Adipose tissue (tissue), 3 donors: Measurements from ENCODE around the gene TMEM33. TPM values are rescaled to one million over a fixed set of nuclear protein-coding genes. Genes with fewer than 3 reads are reported as not detected.

Experiments
- H3K27ac ChIP-seq: one replicate; pipeline ENCODE4 v1.5.1; 2013; ENCODE audit warnings: low read depth, low read length
- WGBS, 3 donors: extraction: QIAGEN DNeasy Blood & Tissue Kit; methylation state at CpG; one replicate each; pipeline ENCODE4 v1.1.7; 2013; 5-methylcytosine and 5-hydroxymethylcytosine counted together
- polyA plus RNA-seq, 3 donors: library from polyadenylated mRNA; stranded (reverse); fragments of 200-250 nt; gene quantifications; one replicate each; pipeline ENCODE4 v1.2.3, GENCODE V29; 2013
- donor health status: healthy with polysubstance abuse.
- donor health status: Bipolar disorder and iron deficiency.
- donor health status: healthy.

Gene TMEM33
- polyA plus RNA-seq, 3 donors, result 7.2 to 11.2 (median 9.7) TPM

GRCh38 chr4:41933997-41934503, 1.2 kb upstream of the TMEM33 start:
- H3K27ac ChIP-seq, result no peak overlapping the region
- WGBS, 3 donors, result 89 to 92% (median 92%) methylated on average over 10 of the region's 10 CpGs

DNA sequence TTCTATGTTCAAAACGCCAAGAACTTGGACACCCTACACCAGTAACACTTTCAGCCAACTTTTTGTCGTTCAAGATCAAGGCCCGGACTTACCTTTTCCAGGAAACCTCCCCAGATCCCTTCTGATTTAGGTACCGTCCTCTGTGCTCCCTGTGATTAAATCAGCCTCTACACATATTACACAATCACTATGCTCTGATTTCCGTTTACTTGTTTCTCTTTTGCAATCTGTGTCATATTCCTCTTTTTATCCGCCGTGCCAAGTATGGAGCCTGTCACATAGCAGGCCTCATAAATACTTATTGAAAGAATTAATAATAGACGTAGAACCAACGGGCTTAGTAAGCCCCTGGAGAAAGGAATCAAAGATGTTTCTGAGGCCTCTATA, 722 bp upstream of the TMEM33 start:
- no peak overlapping the region for H3K27ac ChIP-seq
- WGBS, 3 donors, result 64 to 82% (median 64%) methylated on average over 9 of the region's 9 CpGs

- WGBS, 3 donors, result 2 to 3% (median 2%) methylated on average over 12 of the region's 12 CpGs
- H3K27ac ChIP-seq, result no peak overlapping the region
Observed at GRCh38 chr4:41935652-41936021, 408 bp downstream of the TMEM33 start.

GRCh38 chr4:41939016-41939626, 3.9 kb downstream of the TMEM33 start:
- 48 to 73% (median 57%) methylated on average over 3 of the region's 3 CpGs for WGBS, 3 donors

DNA sequence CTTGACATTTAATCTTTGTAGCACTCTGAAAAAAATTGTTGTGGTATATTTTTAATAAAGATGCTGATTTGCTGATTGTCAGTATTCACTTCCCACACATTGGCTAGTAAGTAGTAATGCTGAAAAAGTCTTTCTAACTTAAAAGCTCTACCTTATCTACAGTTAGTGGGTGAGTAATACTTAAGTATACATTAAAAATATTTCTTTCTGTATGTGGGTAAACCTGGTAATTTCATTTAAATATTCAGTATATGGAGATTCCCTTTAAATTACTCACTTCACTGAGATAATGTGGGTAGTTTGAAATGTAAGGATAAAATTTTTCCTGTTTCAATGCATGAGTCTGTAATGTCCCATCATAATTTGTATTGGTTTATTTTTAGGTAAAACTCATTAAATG, 5.6 kb downstream of the TMEM33 start:
- H3K27ac ChIP-seq, result no peak overlapping the region

More at GRCh38 chr4:41939016-41939626, 3.9 kb downstream of the TMEM33 start:
- H3K27ac ChIP-seq, result no peak overlapping the region

DNA sequence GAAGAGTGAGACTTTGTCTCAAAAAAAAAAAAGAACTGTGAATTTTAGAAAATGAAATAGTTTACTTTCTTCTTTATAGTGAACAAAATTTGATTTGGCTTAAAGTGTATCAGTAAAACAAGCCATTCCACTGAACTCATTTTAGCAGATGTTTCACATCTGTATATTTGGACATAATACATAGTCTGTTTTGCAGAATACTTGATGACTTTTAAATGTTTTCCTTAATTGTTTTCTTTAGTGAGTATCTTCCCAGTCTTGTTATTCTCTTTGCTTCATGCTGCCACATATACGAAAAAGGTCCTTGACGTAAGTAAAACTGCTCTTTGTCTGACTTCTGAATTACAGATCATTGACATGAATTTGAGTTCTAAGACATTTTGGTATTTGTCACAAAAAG, 8.3 kb downstream of the TMEM33 start:
- WGBS, 3 donors, result 91 to 93% (median 91%) methylated on average over 2 of the region's 2 CpGs
- no peak overlapping the region for H3K27ac ChIP-seq

GRCh38 chr4:41944089-41944488, 8.9 kb downstream of the TMEM33 start:
- H3K27ac ChIP-seq, result no peak overlapping the region

- no peak overlapping the region for H3K27ac ChIP-seq
- WGBS, 3 donors, result 78 to 83% (median 82%) methylated on average over 3 of the region's 3 CpGs
Observed at GRCh38 chr4:41949531-41949930, 14.3 kb downstream of the TMEM33 start.

- H3K27ac ChIP-seq, result no peak overlapping the region
- 21 to 42% (median 23%) methylated on average over 1 of the region's 1 CpG for WGBS, 3 donors
Observed at GRCh38 chr4:41957634-41958033, 22.4 kb downstream of the TMEM33 start.

- H3K27ac ChIP-seq, result no peak overlapping the region
- WGBS, 3 donors, result 92 to 94% (median 93%) methylated on average over 4 of the region's 4 CpGs
Observed at GRCh38 chr4:41963105-41963504, 27.9 kb downstream of the TMEM33 start.

DNA sequence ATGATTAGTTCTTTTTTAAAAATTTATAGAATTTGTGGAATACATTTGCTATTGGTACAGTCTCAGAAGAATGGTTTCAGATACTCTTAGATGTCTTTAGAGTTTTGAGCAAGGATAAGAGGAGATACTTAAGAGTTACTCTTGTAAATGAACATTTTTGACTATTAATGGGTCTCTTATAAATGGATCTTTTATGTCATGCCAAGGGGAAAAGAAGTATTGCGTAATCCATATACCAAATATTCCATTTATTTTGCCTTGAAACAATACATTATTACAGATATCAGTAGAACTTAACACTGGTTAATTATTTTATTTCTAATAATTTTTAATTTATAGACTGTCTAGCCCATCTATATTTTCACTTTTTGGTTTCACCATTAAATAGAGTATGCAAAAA, 29.2 kb downstream of the TMEM33 start:
- 96 to 97% (median 97%) methylated on average over 1 of the region's 1 CpG for WGBS, 3 donors
- H3K27ac ChIP-seq, result no peak overlapping the region

- H3K27ac ChIP-seq, result no peak overlapping the region
- WGBS, 3 donors, result 91 to 98% (median 97%) methylated on average over 2 of the region's 2 CpGs
Observed at GRCh38 chr4:41967392-41967791, 32.2 kb downstream of the TMEM33 start.

DNA sequence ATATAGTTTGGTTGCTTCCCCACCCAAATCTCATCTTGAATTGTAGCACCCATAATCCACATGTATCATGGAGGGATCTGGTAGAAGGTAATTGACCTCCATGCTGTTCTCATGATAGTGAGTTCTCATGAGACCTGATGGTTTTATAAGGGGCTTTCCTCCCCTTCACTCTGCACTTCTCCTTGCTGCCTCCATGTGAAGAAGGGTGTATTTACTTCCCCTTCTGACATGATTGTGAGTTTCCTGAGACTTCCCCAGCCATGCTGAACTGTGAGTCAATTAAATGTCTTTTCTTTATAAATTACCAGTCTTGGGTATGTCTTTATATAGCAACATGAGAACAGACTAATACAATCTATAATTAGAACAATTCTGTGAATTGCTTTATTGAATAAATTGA, 34.4 kb downstream of the TMEM33 start:
- no peak overlapping the region for H3K27ac ChIP-seq

DNA sequence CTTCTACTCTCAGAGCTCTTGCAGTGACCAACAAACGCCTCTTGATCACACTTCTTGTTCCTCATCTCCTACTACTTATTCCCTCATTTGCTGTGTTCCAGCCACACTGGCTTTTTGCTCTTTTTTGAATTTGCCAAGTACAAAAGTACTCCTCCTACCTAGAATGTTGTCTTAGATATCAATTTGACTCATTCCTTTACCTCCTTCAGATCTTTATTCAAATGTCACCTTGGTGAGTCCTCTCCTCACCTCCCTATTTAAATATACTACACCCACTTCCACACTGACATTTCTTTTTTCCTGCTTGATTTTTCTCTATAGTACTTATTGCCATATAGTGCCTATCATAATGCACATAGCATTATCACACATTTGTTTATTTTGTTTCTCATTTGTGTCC, 40.1 kb downstream of the TMEM33 start:
- H3K27ac ChIP-seq, result no peak overlapping the region
- 53 to 88% (median 67%) methylated on average over 1 of the region's 1 CpG for WGBS, 3 donors

DNA sequence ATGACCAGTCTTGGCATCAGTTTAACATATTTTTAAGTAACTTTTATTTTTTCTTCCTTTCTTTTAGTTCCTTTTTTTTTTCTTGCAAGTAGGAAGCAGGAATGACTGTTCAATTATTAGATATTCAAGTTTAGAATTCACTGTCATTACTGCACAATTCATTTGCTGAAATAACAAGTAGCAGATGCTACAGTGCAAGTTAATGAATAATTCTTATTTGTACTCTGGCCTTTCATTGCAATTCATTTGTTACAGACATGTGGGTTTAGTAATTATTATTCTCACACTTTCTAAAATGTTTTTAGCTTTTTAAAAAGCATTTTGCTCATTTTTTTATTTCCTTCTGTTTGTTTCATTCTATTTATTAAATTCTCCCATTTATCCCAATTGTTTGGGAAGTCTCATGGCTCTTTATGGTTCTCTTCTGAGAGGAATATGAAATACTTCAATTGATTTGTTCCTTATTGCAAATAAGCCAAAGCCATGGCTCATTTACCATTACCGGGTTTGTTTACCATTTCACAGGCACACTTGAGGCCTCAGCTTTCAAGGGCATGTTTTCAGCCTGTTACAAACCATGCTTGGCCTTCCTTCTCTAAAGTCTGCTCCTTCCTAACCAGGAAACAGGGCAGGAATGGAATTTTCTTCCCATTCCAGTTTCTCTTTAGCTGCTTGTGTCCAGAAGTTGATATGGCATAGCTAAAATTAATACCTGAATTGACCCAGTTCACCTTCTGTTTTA, 41.7 kb downstream of the TMEM33 start:
- 35 to 74% (median 67%) methylated on average over 1 of the region's 1 CpG for WGBS, 3 donors
- no peak overlapping the region for H3K27ac ChIP-seq

GRCh38 chr4:41977709-41978108, 42.5 kb downstream of the TMEM33 start:
- no peak overlapping the region for H3K27ac ChIP-seq
- 39 to 46% (median 40%) methylated on average over 3 of the region's 3 CpGs for whole genome bisulfite sequencing, 3 donors

GRCh38 chr4:41981456-41981855, 46.2 kb downstream of the TMEM33 start, which contains the start of gene DCAF4L1:
Gene DCAF4L1 (plus strand): TSS chr4:41981756. CDS start chr4:41981793, 37 bp downstream.
- no peak within 1 kb of the TSS for H3K27ac ChIP-seq
- WGBS, 3 donors, result 62 to 93% (median 65%) methylated on average over 12 of the region's 12 CpGs

DNA sequence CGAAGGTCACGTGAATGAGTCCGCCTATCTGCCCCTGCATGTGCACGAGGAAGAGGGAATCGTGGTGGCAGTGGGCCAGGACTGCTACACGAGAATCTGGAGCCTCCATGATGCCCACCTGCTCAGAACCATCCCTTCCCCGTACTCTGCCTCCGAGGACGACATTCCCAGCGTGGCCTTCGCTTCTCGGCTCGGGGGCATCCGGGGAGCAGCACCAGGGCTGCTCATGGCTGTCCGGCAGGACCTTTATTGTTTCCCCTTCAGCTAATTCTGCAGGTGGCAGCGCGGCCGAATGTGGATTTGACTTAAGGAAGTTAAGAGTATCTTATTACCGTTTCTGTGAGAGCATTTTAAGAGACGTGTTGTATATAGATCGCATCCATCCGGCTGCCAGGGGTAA, 47.5 kb downstream of the TMEM33 start:
- H3K27ac ChIP-seq, result no peak overlapping the region
- 93 to 96% (median 94%) methylated on average over 22 of the region's 22 CpGs for WGBS, 3 donors

DNA sequence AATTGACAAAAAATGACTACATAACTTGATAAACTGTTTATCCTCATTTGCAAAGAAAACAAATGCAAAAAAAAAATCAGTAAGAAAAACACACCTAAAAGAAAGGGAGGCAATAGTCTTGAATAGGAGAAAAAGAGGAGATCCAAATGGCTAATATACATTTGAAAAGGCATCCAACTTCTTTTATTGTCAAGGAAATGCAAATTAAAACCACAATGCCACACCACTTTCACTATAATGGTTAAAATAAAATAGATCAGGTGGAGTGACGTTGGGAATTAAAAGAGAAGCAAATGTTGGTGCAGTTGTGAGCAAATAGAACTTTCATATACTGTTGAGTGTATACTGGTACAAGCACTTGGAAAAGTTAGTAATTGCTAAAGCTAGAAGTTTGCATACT, 49.9 kb downstream of the TMEM33 start:
- 29 to 55% (median 40%) methylated on average over 1 of the region's 1 CpG for WGBS, 3 donors
- H3K27ac ChIP-seq, result no peak overlapping the region

- 1 to 2% (median 2%) methylated on average over 12 of the region's 12 CpGs for WGBS, 3 donors
- H3K27ac ChIP-seq, result no peak overlapping the region
Observed at GRCh38 chr4:41989994-41990364, 54.8 kb downstream of the TMEM33 start.
